ENCODE data around the gene PREB.

The PREB gene

GRCh38 chr2:27160191-27160590 is 25.8 kb upstream of the PREB start:
- FAIRE-seq (no peak), DNase-seq (ENCODE audit: insufficient read length, low spot score) (no peak)
- no peak for TF ChIP-seq CTCF (IDR thresholded peaks at IDR 0.05; ENCODE audit: insufficient read depth, missing control alignments)

GRCh38 chr2:27159271-27159670 is 24.8 kb upstream of the PREB start:
- DNase-seq (ENCODE audit: insufficient read length, low spot score): peak; percentile 8
- FAIRE-seq: no peak
- no peak for TF ChIP-seq CTCF (IDR thresholded peaks at IDR 0.05; ENCODE audit: insufficient read depth, missing control alignments)

GRCh38 chr2:27158468-27158867 is 24.0 kb upstream of the PREB start:
- FAIRE-seq (no peak), DNase-seq (ENCODE audit: insufficient read length, low spot score) (peak; percentile 2)
- TF ChIP-seq CTCF (IDR thresholded peaks at IDR 0.05; ENCODE audit: insufficient read depth, missing control alignments): no peak

- FAIRE-seq (no peak), DNase-seq (ENCODE audit: insufficient read length, low spot score) (no peak)
- TF ChIP-seq CTCF (IDR thresholded peaks at IDR 0.05; ENCODE audit: insufficient read depth, missing control alignments): no peak
Observed at GRCh38 chr2:27155069-27155520, 20.7 kb upstream of the PREB start.

- no peak for DNase-seq (ENCODE audit: insufficient read length, low spot score)
- TF ChIP-seq CTCF (IDR thresholded peaks at IDR 0.05; ENCODE audit: insufficient read depth, missing control alignments): no peak
- no peak for FAIRE-seq
Observed at GRCh38 chr2:27154488-27154887, 20.1 kb upstream of the PREB start.

- FAIRE-seq: no peak
- TF ChIP-seq CTCF (IDR thresholded peaks at IDR 0.05; ENCODE audit: insufficient read depth, missing control alignments): no peak
- no peak for DNase-seq (ENCODE audit: insufficient read length, low spot score)
Observed at GRCh38 chr2:27152796-27153464, 18.5 kb upstream of the PREB start.

- FAIRE-seq: no peak
- no peak for TF ChIP-seq CTCF (IDR thresholded peaks at IDR 0.05; ENCODE audit: insufficient read depth, missing control alignments)
- DNase-seq (ENCODE audit: insufficient read length, low spot score): no peak
Observed at GRCh38 chr2:27152102-27152795, 17.8 kb upstream of the PREB start.

All from D721Med (cell line).